ENCODE measurements around the gene SNHG17.

DNA sequence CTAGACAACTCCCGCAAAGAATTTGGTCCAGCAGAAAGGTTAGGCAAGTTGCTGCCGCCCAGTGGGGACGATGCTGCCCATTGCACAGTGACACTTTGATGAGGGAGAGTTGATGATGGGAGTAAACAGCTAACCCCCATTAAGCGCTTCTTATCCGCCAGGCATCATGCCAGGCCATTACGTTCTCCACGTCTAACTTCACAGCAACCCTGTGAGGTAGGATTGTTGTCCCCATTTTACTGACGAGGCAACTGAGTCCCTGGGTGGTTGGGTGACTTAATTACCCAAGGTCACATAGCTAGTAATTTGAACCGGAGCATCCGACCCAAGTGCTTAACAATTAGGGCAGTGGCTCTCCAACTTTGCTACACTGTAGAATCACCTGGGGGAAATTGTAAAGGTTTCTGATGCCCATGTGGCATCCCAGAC, 38.3 kb upstream of the SNHG17 start:
- TF ChIP-seq, protein P1, sequence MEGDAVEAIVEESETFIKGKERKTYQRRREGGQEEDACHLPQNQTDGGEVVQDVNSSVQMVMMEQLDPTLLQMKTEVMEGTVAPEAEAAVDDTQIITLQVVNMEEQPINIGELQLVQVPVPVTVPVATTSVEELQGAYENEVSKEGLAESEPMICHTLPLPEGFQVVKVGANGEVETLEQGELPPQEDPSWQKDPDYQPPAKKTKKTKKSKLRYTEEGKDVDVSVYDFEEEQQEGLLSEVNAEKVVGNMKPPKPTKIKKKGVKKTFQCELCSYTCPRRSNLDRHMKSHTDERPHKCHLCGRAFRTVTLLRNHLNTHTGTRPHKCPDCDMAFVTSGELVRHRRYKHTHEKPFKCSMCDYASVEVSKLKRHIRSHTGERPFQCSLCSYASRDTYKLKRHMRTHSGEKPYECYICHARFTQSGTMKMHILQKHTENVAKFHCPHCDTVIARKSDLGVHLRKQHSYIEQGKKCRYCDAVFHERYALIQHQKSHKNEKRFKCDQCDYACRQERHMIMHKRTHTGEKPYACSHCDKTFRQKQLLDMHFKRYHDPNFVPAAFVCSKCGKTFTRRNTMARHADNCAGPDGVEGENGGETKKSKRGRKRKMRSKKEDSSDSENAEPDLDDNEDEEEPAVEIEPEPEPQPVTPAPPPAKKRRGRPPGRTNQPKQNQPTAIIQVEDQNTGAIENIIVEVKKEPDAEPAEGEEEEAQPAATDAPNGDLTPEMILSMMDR (IDR thresholded peaks at IDR 0.05 in 4 of 5, conservative IDR thresholded peaks at IDR 0.05 in 1 of 5) = no peak
- no peak for TF ChIP-seq POLR2A (IDR thresholded peaks at IDR 0.05)

Measured in gastrocnemius medialis (tissue), 4 donors.